B cell (primary cell): Measurements from ENCODE around the gene CCDC9. TPM values are rescaled to one million over a fixed set of nuclear protein-coding genes. Genes with fewer than 3 reads are reported as not detected.

Experiments used
- ATAC-seq: fragments of 200-7000 bp; cut with Tn5 transposase; one replicate; pipeline ENCODE4 v1.10.0; 2021; ENCODE audit warnings: low read depth, mild to moderate bottlenecking, moderate number of reproducible peaks, moderate library complexity
- CTCF ChIA-PET: fragments of 350-600 bp; sonication (Branson Sonifier 250); formaldehyde crosslinking; loops from one replicate; lab custom pipeline; 2021; ENCODE audit warnings: antibody characterized with exemption, inconsistent platforms; lab: Charles Lee
- POLR2A ChIA-PET: fragments of 350-600 bp; sonication (Branson Sonifier 250); formaldehyde crosslinking; loops from one replicate; lab custom pipeline; 2021; ENCODE audit warnings: antibody characterized with exemption; lab: Charles Lee
- DNase-seq: peaks from one replicate; pipeline ENCODE4 v3.0.0; 2013
- H2AFZ ChIP-seq: 2 replicates; pipeline ENCODE4 v1.6.1; 2012; ENCODE audit warnings: mild to moderate bottlenecking, low read depth, low read length; ENCODE audit not compliant: insufficient read depth, poor library complexity, severe bottlenecking
- H3K27ac ChIP-seq, 2 donors: 1 replicate in 1 of 2; 2 replicates in 1 of 2; pipeline ENCODE4 v1.5.1; 2012 to 2013; ENCODE audit warnings: low read length in 2 of 2, mild to moderate bottlenecking in 2 of 2, moderate library complexity in 1 of 2
- H3K27me3 ChIP-seq, 4 experiments: fragments of 200-600 bp in 1 of 4; sonication (generic) in 1 of 4; replicated peaks in 1 of 4; 1 replicate in 2 of 4; 2 replicates in 2 of 4; pipeline versions ENCODE4 v1.6.1 to v1.7.0; 2013 to 2016; ENCODE audit warnings: low read length in 3 of 4, mild to moderate bottlenecking in 2 of 4, mixed read lengths in 1 of 4, moderate library complexity in 1 of 4; ENCODE audit not compliant: insufficient read depth in 4 of 4, control insufficient read depth in 3 of 4; ENCODE audit errors: control extremely low read depth in 1 of 4
- H3K36me3 ChIP-seq, 2 experiments: replicated peaks in 1 of 2; 1 replicate in 1 of 2; 2 replicates in 1 of 2; pipeline versions ENCODE4 v1.6.1 to v1.7.1; 2013; ENCODE audit warnings: low read length in 1 of 2; ENCODE audit not compliant: insufficient read depth in 2 of 2, control insufficient read depth in 1 of 2; ENCODE audit errors: control extremely low read depth in 1 of 2, extremely low read depth in 1 of 2
- H3K4me1 ChIP-seq, 2 donors: fragments of 200-600 bp in 1 of 2; sonication (generic) in 1 of 2; 1 replicate in 1 of 2; 2 replicates in 1 of 2; pipeline versions ENCODE4 v1.5.1 to v1.6.1; 2013 to 2017; ENCODE audit warnings: low read length in 2 of 2; ENCODE audit not compliant: control insufficient read depth in 2 of 2, insufficient read depth in 2 of 2
- H3K4me2 ChIP-seq: replicated peaks from 2 replicates; pipeline ENCODE3; 2012; ENCODE audit warnings: mild to moderate bottlenecking, low read depth, low read length; ENCODE audit not compliant: poor library complexity, severe bottlenecking
- H3K4me3 ChIP-seq, 5 experiments: fragments of 200-600 bp in 1 of 5; sonication (generic) in 1 of 5; 1 replicate in 3 of 5; 2 replicates in 2 of 5; pipeline versions ENCODE4 v1.5.1 to v1.7.0; 2011 to 2016; ENCODE audit warnings: low read length in 4 of 5, mild to moderate bottlenecking in 4 of 5, low read depth in 2 of 5, control low read depth in 1 of 5, moderate library complexity in 1 of 5; ENCODE audit not compliant: insufficient read depth in 1 of 5; ENCODE audit errors: control extremely low read depth in 1 of 5, extremely low read depth in 1 of 5
- H3K79me2 ChIP-seq: fragments of 200-600 bp; sonication (generic); one replicate; pipeline ENCODE4 v1.6.0; 2016; ENCODE audit warnings: low read length; ENCODE audit not compliant: control insufficient read depth, insufficient read depth
- H3K9ac ChIP-seq: fragments of 200-600 bp; sonication (generic); 2 replicates; pipeline ENCODE4 v1.6.1; 2017; ENCODE audit warnings: mild to moderate bottlenecking, low read length, moderate library complexity
- H3K9me3 ChIP-seq, 3 donors: one replicate each; pipeline versions ENCODE4 v1.6.1 to v1.7.1; 2013; ENCODE audit warnings: low read length in 2 of 3; ENCODE audit not compliant: control insufficient read depth in 2 of 3, insufficient read depth in 1 of 3; ENCODE audit errors: control extremely low read depth in 1 of 3
- H4K20me1 ChIP-seq: 2 replicates; pipeline ENCODE4 v1.6.0; 2012; ENCODE audit warnings: mild to moderate bottlenecking, low read length; ENCODE audit not compliant: insufficient read depth, control insufficient read depth, poor library complexity, severe bottlenecking
- H3K27ac Mint-ChIP-seq: one replicate; pipeline ENCODE4 v1.8.0; 2021; ENCODE audit warnings: mixed read lengths
- H3K27me3 Mint-ChIP-seq: one replicate; pipeline ENCODE4 v1.8.0; 2021; ENCODE audit warnings: mixed read lengths
- H3K4me1 Mint-ChIP-seq: one replicate; pipeline ENCODE4 v1.8.0; 2021; ENCODE audit warnings: mixed read lengths
- H3K4me3 Mint-ChIP-seq: one replicate; pipeline ENCODE4 v1.8.0; 2021; ENCODE audit warnings: mixed read lengths
- H3K9me3 Mint-ChIP-seq: one replicate; pipeline ENCODE4 v1.8.0; 2022; ENCODE audit warnings: mixed read lengths; ENCODE audit not compliant: insufficient read depth
- EZH2 ChIP-seq: IDR thresholded peaks from 2 replicates; pipeline ENCODE4 v1.6.1; 2012; ENCODE audit warnings: borderline replicate concordance, low read depth, mild to moderate bottlenecking, moderate library complexity, low read length; ENCODE audit not compliant: insufficient read depth, poor library complexity, severe bottlenecking
- WGBS: methylation state at CpG from one replicate; pipeline ENCODE4 v1.1.5; 2013; ENCODE audit warnings: missing lambda C conversion rate; ENCODE audit not compliant: insufficient coverage; 5-methylcytosine and 5-hydroxymethylcytosine counted together
- intact Hi-C: fragments of 100-400 bp; cut with micrococcal nuclease; formaldehyde crosslinking; loops from one replicate; pipeline ENCODE4 v1.10.0; 2022
- polyA plus RNA-seq: library from polyadenylated mRNA; depleted of rRNA; stranded (reverse); fragments of >200 nt; gene quantifications from 2 replicates; pipeline ENCODE4 v1.2.3, GENCODE V29; 2012
- total RNA-seq, 2 donors: library from RNA; stranded (reverse); fragments of 120-200 nt in 1 of 2; gene quantifications; 1 replicate in 1 of 2; 2 replicates in 1 of 2; pipeline versions ENCODE4 v1.2.3 to v1.2.4, GENCODE V29; 2013 to 2022
- TF ChIP-seq, protein P1 (sequence below): fragments of 200-600 bp; IDR thresholded peaks from one replicate; pipeline ENCODE4 v1.8.0; 2022; ENCODE audit warnings: antibody characterized with exemption, mild to moderate bottlenecking

Gene CCDC9
- total and polyA plus RNA-seq, 2 donors (not counting 1 experiment from before 2014, with no cell fraction given), result 12.3 to 54.7 TPM

DNA sequence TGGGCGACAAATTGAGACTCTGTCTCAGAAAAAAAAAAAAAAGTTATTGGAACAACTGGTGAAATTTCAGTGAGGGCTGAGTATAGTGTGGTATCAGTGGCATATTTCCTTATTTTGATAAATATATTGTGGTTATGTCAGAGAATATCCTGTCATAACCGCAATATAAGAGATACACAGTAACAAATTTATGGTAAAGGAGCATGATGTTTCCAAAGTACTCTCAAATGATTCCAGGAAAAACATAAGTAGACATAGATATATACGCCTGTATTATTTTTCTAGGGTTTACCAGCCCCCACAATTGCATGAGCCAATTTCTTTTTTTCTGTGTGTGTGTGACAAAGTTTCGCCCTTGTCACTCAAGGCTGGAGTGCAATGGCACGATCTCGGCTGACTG is 47.6 kb downstream of the CCDC9 start:
- ChIA-PET CTCF (interaction anchor here (0.8 to 3.1 kb wide), 5 partner anchors 17 to 291 kb away, joined by 3 to 19 read pairs (median 4); no protein-coding TSS in a partner anchor), POLR2A (interaction anchor here (0.6 kb wide), 1 partner anchor 9 kb away, joined by 3 read pairs; no protein-coding TSS in a partner anchor)
- 13% methylated on average over 1 of the region's 6 CpGs for WGBS
- Mint-ChIP-seq H3K4me1 (peaks cover 21% of the 10 kb centered on the region), H3K9me3 (no peaks in the 10 kb centered on the region), H3K27ac (no peak overlapping the region), H3K4me3 (no peak overlapping the region), H3K27me3 (peaks cover 13% of the 10 kb centered on the region)
- Histone ChIP-seq H3K9me3 (peaks cover 0 to 12% (median 0%) of the 10 kb centered on the region in 3 donors), H3K36me3 (no peaks in the 10 kb centered on the region), H3K4me3 (no peak overlapping the region), H2AFZ (no peak overlapping the region), H3K9ac (no peak overlapping the region), H3K4me2 (no peak overlapping the region), H3K27me3 (peaks cover 0 to 20% (median 3%) of the 10 kb centered on the region in 4 experiments), H3K79me2 (no peaks in the 10 kb centered on the region), H3K4me1 (peaks cover 15 to 24% of the 10 kb centered on the region in 2 donors), H4K20me1 (no peaks in the 10 kb centered on the region), H3K27ac (no peak overlapping the region)
- DNase-seq, result no peak
- intact Hi-C loops, result no loop called here
- no peak for ATAC-seq
- TF ChIP-seq, protein P1, sequence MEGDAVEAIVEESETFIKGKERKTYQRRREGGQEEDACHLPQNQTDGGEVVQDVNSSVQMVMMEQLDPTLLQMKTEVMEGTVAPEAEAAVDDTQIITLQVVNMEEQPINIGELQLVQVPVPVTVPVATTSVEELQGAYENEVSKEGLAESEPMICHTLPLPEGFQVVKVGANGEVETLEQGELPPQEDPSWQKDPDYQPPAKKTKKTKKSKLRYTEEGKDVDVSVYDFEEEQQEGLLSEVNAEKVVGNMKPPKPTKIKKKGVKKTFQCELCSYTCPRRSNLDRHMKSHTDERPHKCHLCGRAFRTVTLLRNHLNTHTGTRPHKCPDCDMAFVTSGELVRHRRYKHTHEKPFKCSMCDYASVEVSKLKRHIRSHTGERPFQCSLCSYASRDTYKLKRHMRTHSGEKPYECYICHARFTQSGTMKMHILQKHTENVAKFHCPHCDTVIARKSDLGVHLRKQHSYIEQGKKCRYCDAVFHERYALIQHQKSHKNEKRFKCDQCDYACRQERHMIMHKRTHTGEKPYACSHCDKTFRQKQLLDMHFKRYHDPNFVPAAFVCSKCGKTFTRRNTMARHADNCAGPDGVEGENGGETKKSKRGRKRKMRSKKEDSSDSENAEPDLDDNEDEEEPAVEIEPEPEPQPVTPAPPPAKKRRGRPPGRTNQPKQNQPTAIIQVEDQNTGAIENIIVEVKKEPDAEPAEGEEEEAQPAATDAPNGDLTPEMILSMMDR, result no peak
- TF ChIP-seq EZH2, result no peak

DNA sequence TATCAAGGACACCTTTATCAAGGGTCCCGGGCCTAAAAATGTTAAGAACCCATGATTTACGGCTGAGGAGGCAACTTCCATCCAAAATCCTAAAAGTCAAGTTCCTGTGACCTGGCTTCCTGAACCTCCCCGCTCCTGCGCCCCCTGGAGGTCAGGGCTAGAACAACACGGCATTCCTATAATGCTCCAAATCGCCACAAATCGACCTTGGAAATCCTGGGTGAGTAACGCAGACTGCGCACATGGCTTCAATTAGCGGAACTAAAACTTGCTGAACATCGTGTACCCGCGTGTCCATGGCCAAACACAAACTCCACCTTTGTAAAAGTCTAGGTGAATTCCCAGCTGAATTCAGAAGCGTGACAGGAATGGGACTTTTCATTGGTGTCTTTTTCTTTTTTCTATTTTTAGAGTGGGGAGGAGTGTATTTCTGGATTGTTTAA is 49.0 kb downstream of the CCDC9 start:
- no peak overlapping the region for H3K27ac Mint-ChIP-seq
- Histone ChIP-seq H3K27me3 (peaks cover 0 to 21% (median 2%) of the 10 kb centered on the region in 4 experiments), H3K27ac (no peak overlapping the region), H2AFZ (no peak overlapping the region), H3K4me2 (no peak overlapping the region), H3K9ac (no peak overlapping the region), H3K79me2 (no peaks in the 10 kb centered on the region), H4K20me1 (no peaks in the 10 kb centered on the region), H3K4me3 (no peak overlapping the region), H3K4me1 (peaks cover 11% of the 10 kb centered on the region in 2 donors), H3K9me3 (peaks cover 0 to 9% (median 0%) of the 10 kb centered on the region in 3 donors), H3K36me3 (no peaks in the 10 kb centered on the region)
- peak overlapping the region; percentile 12 for H3K4me3 Mint-ChIP-seq
- POLR2A ChIA-PET, result no interaction called here
- WGBS, result 11% methylated on average over 12 of the region's 14 CpGs
- ATAC-seq, result peak; percentile 56
- DNase-seq, result peak; percentile 71
- no peak for TF ChIP-seq EZH2
- TF ChIP-seq, protein P1, result peak; percentile 87
- intact Hi-C loops, result loop anchor here (1.0 to 5.0 kb wide), 2 partner anchors 42 to 156 kb away; partner anchors contain the start of gene DHX34
- H3K9me3 Mint-ChIP-seq, result no peaks in the 10 kb centered on the region
- H3K4me1 Mint-ChIP-seq, result peaks cover 15% of the 10 kb centered on the region
- peaks cover 18% of the 10 kb centered on the region for H3K27me3 Mint-ChIP-seq
- CTCF ChIA-PET, result interaction anchor here (0.6 to 3.1 kb wide), 12 partner anchors 8 to 393 kb away, joined by 3 to 19 read pairs (median 4); no protein-coding TSS in a partner anchor
